Mucosa of stomach (tissue), 1 donor: ENCODE data around the gene ARHGEF17.

Experiments
- H3K27me3 ChIP-seq: one replicate; pipeline ENCODE4 v1.7.0; 2013; ENCODE audit warnings: mild to moderate bottlenecking, low read length; ENCODE audit not compliant: control insufficient read depth, insufficient read depth
- H3K36me3 ChIP-seq: one replicate; pipeline ENCODE4 v1.7.0; 2013; ENCODE audit warnings: low read length; ENCODE audit not compliant: control insufficient read depth, insufficient read depth
- H3K4me1 ChIP-seq: one replicate; pipeline ENCODE4 v1.7.0; 2013; ENCODE audit warnings: mild to moderate bottlenecking, low read length; ENCODE audit not compliant: control insufficient read depth, insufficient read depth
- H3K4me3 ChIP-seq: one replicate; pipeline ENCODE4 v1.7.0; 2013; ENCODE audit warnings: low read length
- H3K9ac ChIP-seq: one replicate; pipeline ENCODE4 v1.7.0; 2013; ENCODE audit warnings: mild to moderate bottlenecking, low read length, moderate library complexity
- H3K9me3 ChIP-seq: one replicate; pipeline ENCODE4 v1.7.0; 2013; ENCODE audit warnings: mild to moderate bottlenecking, low read length, moderate library complexity; ENCODE audit not compliant: control insufficient read depth
- donor health status: Pancreatic carcinoma.

Gene ARHGEF17

GRCh38 chr11:73346186-73346935, 38.3 kb downstream of the ARHGEF17 start:
- Histone ChIP-seq H3K4me3 (no peak overlapping the region), H3K4me1 (peaks cover 2% of the 10 kb centered on the region), H3K9ac (no peak overlapping the region), H3K27me3 (peaks cover 8% of the 10 kb centered on the region), H3K9me3 (no peaks in the 10 kb centered on the region), H3K36me3 (no peaks in the 10 kb centered on the region)

- H3K4me1 ChIP-seq = peaks cover 4% of the 10 kb centered on the region
- H3K4me3 ChIP-seq = no peak overlapping the region
- H3K27me3 ChIP-seq = peaks cover 5% of the 10 kb centered on the region
- H3K36me3 ChIP-seq = no peaks in the 10 kb centered on the region
- H3K9ac ChIP-seq = no peak overlapping the region
- no peaks in the 10 kb centered on the region for H3K9me3 ChIP-seq
Measured at GRCh38 chr11:73347067-73347466, 39.0 kb downstream of the ARHGEF17 start.

- Histone ChIP-seq H3K9me3 (no peaks in the 10 kb centered on the region), H3K36me3 (no peaks in the 10 kb centered on the region), H3K9ac (no peak overlapping the region), H3K4me1 (peaks cover 4% of the 10 kb centered on the region), H3K4me3 (no peak overlapping the region), H3K27me3 (no peaks in the 10 kb centered on the region)
Measured at GRCh38 chr11:73348838-73349237, 40.8 kb downstream of the ARHGEF17 start.

- Histone ChIP-seq H3K27me3 (no peaks in the 10 kb centered on the region), H3K9ac (no peak overlapping the region), H3K4me3 (no peak overlapping the region), H3K36me3 (no peaks in the 10 kb centered on the region), H3K9me3 (no peaks in the 10 kb centered on the region), H3K4me1 (peaks cover 4% of the 10 kb centered on the region)
Measured at GRCh38 chr11:73349633-73350032, 41.6 kb downstream of the ARHGEF17 start.

GRCh38 chr11:73350908-73351636, 43.0 kb downstream of the ARHGEF17 start:
- H3K36me3 ChIP-seq = no peaks in the 10 kb centered on the region
- H3K4me1 ChIP-seq = peaks cover 4% of the 10 kb centered on the region
- no peaks in the 10 kb centered on the region for H3K9me3 ChIP-seq
- H3K27me3 ChIP-seq = no peaks in the 10 kb centered on the region
- no peak overlapping the region for H3K9ac ChIP-seq
- H3K4me3 ChIP-seq = no peak overlapping the region

- H3K9ac ChIP-seq = no peak overlapping the region
- no peaks in the 10 kb centered on the region for H3K27me3 ChIP-seq
- H3K4me1 ChIP-seq = peaks cover 4% of the 10 kb centered on the region
- no peaks in the 10 kb centered on the region for H3K9me3 ChIP-seq
- H3K4me3 ChIP-seq = no peak overlapping the region
- H3K36me3 ChIP-seq = no peaks in the 10 kb centered on the region
Measured at GRCh38 chr11:73353422-73353821, 45.3 kb downstream of the ARHGEF17 start.

- Histone ChIP-seq H3K4me1 (peaks cover 4% of the 10 kb centered on the region), H3K9me3 (no peaks in the 10 kb centered on the region), H3K4me3 (no peak overlapping the region), H3K9ac (no peak overlapping the region), H3K27me3 (no peaks in the 10 kb centered on the region), H3K36me3 (no peaks in the 10 kb centered on the region)
Measured at GRCh38 chr11:73355109-73355508, 47.0 kb downstream of the ARHGEF17 start.

- Histone ChIP-seq H3K27me3 (no peaks in the 10 kb centered on the region), H3K36me3 (no peaks in the 10 kb centered on the region), H3K4me3 (no peak overlapping the region), H3K9me3 (no peaks in the 10 kb centered on the region), H3K9ac (no peak overlapping the region), H3K4me1 (no peaks in the 10 kb centered on the region)
Measured at GRCh38 chr11:73356979-73357860, 49.1 kb downstream of the ARHGEF17 start.

- no peaks in the 10 kb centered on the region for H3K36me3 ChIP-seq
- no peaks in the 10 kb centered on the region for H3K27me3 ChIP-seq
- H3K4me1 ChIP-seq = no peaks in the 10 kb centered on the region
- H3K4me3 ChIP-seq = no peak overlapping the region
- H3K9me3 ChIP-seq = no peaks in the 10 kb centered on the region
- no peak overlapping the region for H3K9ac ChIP-seq
Measured at GRCh38 chr11:73358071-73358470, 50.0 kb downstream of the ARHGEF17 start.

GRCh38 chr11:73359341-73359740, 51.3 kb downstream of the ARHGEF17 start:
- H3K9me3 ChIP-seq = no peaks in the 10 kb centered on the region
- H3K36me3 ChIP-seq = no peaks in the 10 kb centered on the region

GRCh38 chr11:73359930-73360742, 52.1 kb downstream of the ARHGEF17 start:
- Histone ChIP-seq H3K9me3 (no peaks in the 10 kb centered on the region), H3K4me3 (no peak overlapping the region), H3K36me3 (no peaks in the 10 kb centered on the region), H3K27me3 (no peaks in the 10 kb centered on the region), H3K4me1 (no peaks in the 10 kb centered on the region), H3K9ac (no peak overlapping the region)

More at GRCh38 chr11:73359341-73359740, 51.3 kb downstream of the ARHGEF17 start:
- H3K9ac ChIP-seq = no peak overlapping the region
- H3K27me3 ChIP-seq = no peaks in the 10 kb centered on the region
- H3K4me3 ChIP-seq = no peak overlapping the region
- H3K4me1 ChIP-seq = no peaks in the 10 kb centered on the region
